Retinal pigment epithelial cell (primary cell): Measurements from ENCODE around the gene KISS1R.
A peak's percentile ranks its signal among the peaks of the same experiment; 100 is the strongest.
"Not testable (repeated sequence)": the region's sequence is repeated elsewhere in the genome, so short reads cannot be mapped to it uniquely, and the experiment has no call there.

Experiments
- DNase-seq: peaks from one replicate; pipeline ENCODE4 v3.0.0-alpha.2; 2010; ENCODE audit warnings: low read depth
- H3K4me3 ChIP-seq: 2 replicates; pipeline ENCODE4 v1.5.1; 2011; ENCODE audit warnings: mild to moderate bottlenecking, low read length, control low read depth, moderate library complexity
- TF ChIP-seq, protein P1 (sequence below): conservative IDR thresholded peaks from 2 replicates; pipeline ENCODE4 v1.5.1; 2011; ENCODE audit warnings: low read depth, low read length, control low read depth, inconsistent platforms

The KISS1R gene

DNA sequence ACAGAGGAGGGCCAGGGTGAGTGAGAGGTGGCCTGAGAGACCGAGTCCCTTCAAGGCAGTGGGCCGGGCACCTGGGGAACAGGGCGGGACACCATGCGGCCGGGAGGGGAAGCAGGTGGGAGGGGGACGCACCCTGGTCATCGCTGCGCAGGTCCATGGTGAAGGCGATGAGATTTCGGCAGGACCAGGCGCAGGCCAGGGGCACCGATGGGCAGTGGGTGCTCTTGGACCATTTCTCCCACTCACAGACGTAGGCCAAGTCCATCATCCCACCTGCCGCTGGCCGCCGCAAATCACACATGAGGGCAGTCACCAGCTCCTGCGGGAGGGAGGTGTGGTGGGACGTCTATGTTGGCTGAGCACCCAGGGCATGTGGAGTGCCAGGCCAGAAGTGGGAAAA, 26.3 kb upstream of the KISS1R start:
- H3K4me3 ChIP-seq, result no peak overlapping the region
- TF ChIP-seq, protein P1, sequence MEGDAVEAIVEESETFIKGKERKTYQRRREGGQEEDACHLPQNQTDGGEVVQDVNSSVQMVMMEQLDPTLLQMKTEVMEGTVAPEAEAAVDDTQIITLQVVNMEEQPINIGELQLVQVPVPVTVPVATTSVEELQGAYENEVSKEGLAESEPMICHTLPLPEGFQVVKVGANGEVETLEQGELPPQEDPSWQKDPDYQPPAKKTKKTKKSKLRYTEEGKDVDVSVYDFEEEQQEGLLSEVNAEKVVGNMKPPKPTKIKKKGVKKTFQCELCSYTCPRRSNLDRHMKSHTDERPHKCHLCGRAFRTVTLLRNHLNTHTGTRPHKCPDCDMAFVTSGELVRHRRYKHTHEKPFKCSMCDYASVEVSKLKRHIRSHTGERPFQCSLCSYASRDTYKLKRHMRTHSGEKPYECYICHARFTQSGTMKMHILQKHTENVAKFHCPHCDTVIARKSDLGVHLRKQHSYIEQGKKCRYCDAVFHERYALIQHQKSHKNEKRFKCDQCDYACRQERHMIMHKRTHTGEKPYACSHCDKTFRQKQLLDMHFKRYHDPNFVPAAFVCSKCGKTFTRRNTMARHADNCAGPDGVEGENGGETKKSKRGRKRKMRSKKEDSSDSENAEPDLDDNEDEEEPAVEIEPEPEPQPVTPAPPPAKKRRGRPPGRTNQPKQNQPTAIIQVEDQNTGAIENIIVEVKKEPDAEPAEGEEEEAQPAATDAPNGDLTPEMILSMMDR, result no peak
- no peak for DNase-seq

DNA sequence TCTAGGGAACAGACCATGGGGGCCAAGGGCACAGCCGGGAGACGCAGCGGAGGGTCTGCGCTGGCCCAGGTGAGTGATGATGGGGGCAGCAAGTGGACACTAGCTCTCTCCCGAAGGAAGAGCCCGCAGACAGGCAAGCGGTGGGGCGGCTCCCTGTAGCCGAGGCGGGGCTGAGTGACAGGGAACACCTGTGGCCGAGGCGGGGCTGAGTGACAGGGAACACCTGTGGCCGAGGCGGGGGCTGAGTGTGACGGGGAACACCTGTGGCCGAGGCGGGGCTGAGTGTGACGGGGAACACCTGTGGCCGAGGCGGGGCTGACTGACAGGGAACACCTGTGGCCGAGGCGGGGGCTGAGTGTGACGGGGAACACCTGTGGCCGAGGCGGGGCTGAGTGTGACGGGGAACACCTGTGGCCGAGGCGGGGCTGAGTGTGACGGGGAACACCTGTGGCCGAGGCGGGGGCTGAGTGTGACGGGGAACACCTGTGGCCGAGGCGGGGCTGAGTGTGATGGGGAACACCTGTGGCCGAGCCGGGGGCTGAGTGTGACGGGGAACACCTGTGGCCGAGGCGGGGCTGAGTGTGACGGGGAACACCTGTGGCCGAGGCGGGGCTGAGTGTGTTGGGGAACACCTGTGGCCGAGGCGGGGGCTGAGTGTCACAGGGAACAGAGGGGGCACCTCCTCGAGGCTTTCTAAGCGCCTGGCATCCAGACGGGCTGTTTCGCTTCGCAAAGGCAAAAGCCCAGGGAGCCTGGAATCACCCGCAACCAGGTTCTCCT, 25.5 kb upstream of the KISS1R start:
- DNase-seq, result not testable (repeated sequence)
- H3K4me3 ChIP-seq, result peak overlapping the region; percentile 84

DNA sequence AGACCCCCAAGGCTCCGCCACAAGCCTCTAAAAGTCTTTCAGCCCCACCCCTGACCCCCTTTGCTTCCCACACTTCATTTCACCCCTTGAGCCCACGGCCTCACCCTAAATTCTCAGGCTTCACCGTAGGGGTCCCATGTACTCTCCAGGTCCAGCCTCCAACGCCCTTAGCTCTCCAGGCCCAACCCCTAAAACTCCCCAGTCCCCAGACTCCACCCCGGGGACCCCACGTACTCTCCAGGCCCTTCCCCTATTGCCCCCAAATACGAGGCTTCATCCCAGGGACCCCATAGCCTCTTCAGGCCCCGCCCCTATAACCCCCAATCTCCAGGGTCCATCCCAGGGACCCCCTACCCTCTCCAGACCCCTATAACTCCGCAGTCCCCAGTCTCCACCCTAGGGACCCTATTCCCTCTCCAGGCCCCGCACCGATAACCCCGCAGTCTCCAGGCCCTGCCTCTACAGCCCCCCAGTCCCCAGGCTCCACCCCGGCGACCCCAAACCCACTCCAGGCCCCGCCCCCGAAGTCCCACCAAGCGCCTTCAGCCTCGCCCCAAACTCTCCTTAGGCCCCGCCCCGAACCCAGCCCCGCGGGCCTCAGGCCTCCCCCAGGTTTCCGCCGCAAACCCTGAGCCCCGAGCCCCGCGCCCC, 24.8 kb upstream of the KISS1R start:
- no peak for DNase-seq
- TF ChIP-seq, protein P1, result no peak
- H3K4me3 ChIP-seq, result peak overlapping the region; percentile 84

DNA sequence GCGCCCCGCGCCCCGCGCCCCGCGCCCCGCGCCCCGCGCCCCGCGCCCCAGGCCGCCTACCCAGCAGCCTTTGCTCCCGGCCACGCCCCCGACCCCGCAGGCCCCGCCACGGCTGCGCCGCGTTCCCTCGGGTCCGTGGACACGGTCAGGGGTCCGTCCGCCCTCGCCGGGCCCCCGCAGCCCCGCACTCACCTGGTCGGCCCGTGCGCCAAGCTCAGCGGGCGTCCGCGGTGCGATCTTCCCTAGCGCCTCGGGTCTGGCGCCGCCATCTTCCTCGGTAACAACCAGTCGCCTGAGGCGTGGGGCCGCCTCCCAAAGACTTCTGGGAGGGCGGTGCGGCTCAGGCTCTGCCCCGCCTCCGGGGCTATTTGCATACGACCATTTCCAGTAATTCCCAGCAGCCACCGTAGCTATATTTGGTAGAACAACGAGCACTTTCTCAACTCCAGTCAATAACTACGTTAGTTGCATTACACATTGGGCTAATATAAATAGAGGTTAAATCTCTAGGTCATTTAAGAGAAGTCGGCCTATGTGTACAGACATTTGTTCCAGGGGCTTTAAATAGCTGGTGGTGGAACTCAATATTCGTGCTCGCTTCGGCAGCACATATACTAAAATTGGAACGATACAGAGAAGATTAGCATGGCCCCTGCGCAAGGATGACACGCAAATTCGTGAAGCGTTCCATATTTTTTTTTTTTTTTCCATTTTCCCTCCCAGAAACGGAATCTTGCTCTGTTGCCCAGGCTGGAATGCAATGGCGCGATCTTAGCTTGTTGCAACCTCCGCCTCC, 24.0 kb upstream of the KISS1R start, which contains the start of the genes MED16 and RNU6-9:
Gene MED16, minus strand, starts transcription at position 294 of the 796 bp plus-strand sequence. CDS start 2,056 bp downstream, outside the sequence.
Gene RNU6-9, plus strand, starts transcription at position 591 of the 796 bp plus-strand sequence.
- TF ChIP-seq, protein P1, result no peak
- peak within 1 kb of the TSS; percentile 84 for H3K4me3 ChIP-seq
- peak; percentile 66 for DNase-seq

DNA sequence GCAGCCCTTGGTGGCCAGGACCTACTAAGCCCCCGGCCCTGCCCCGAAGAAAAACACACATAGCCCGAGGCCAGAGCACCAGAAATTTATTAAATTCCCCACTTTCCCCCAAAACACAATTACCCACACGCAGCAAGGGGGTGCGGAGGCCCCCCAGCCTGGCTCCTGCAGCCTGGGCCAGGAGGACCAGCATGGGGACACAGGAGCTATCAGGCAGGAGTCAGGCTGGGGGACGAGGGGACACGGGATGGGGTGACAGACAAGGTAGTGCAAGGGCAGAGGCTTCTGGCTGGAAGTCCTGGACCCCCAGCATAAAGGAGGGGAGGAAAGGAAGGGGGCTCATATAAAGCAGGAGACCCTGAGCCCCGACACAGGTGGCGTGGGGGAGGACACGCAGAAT, 20.7 kb upstream of the KISS1R start:
- DNase-seq, result no peak
- TF ChIP-seq, protein P1, result no peak
- no peak overlapping the region for H3K4me3 ChIP-seq

DNA sequence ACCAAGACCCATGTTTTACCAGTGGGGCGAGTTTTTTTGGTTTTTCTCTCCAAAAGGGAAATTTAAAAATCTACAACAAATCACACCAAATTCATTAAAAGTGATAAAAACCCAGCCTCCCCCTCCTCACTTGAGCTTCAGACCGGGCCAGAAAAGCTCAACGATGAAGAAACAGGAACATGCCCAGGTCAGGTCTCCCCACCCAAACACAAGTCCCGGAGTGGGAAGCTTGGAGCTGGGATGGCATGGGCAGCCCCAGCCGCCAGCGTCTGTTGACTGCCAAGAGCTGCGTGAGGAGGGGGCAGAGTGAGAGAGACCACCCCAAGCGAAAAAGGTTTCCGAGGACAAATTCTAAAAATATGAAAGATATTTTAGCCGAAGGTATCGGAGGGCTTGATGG, 20.1 kb upstream of the KISS1R start:
- DNase-seq, result no peak
- TF ChIP-seq, protein P1, result no peak
- H3K4me3 ChIP-seq, result no peak overlapping the region

DNA sequence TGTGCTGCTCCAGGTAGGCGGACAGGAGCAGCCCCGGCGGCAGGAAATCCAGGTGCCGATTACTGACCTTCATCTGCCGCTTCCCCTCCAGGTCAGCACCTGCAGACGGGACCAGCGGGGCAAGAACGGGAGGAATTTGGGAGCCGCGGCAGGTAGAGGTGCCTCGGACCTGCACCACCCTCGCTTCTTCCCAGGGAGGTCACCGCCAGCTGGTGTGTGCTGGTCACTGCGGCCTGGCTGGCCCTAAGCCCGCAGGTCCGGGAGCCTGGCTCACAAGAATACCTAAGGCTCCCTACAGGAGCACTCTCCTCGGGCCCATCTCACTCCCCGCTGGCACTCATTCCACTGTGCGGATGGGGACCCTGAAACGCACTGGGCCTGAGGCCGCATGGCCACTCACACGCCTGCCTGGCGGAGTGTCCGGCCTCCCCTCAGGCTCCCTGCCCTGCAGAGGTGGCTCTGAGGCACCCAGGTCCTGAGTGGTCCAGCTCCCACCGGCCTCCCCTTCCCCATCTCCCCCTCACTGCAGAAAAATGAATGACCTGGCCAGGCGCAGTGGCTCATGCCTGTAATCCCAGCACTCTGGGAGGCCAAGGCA, 19.6 kb upstream of the KISS1R start:
- no peak for DNase-seq
- no peak overlapping the region for H3K4me3 ChIP-seq
- TF ChIP-seq, protein P1, result peak; percentile 15
